Testis (tissue), 2 donors: ENCODE data around the gene TP53I11.

ENCODE experiments used
- CTCF ChIP-seq, 3 experiments: fragments of 450-650 bp in 2 of 3; fragments of 200-600 bp in 1 of 3; sonication (generic) in 1 of 3; IDR thresholded peaks; one replicate each; pipeline ENCODE4 v1.5.1; 2016 to 2019; ENCODE audit warnings: antibody characterized with exemption in 3 of 3, mild to moderate bottlenecking in 2 of 3, moderate library complexity in 1 of 3
- POLR2A ChIP-seq: fragments of 450-650 bp; IDR thresholded peaks from one replicate; pipeline ENCODE4 v1.6.1; 2017; ENCODE audit warnings: antibody characterized with exemption, mild to moderate bottlenecking, moderate library complexity

- TF ChIP-seq POLR2A (no peak), CTCF (IDR thresholded peaks at IDR 0.05) (no peak)
Observed at GRCh38 chr11:44934735-44935250, 15.9 kb downstream of the TP53I11 start.
